CD4-positive, alpha-beta T cell treated with Interleukin-17A for 4 hours (primary cell): ENCODE measurements around the gene HHIPL1.

ENCODE experiments used
- DNase-seq: peaks from one replicate; pipeline ENCODE4 v3.0.0-alpha.2; 2020; ENCODE audit warnings: mixed read lengths

The HHIPL1 gene

GRCh38 chr14:99677231-99678140 lies 32.6 kb downstream of the HHIPL1 start:
- no peak for DNase-seq

GRCh38 chr14:99678198-99678597 lies 33.3 kb downstream of the HHIPL1 start:
- DNase-seq, result no peak

- no peak for DNase-seq
These were observed 34.2 kb downstream of the HHIPL1 start for GRCh38 chr14:99679111-99679510.

- DNase-seq, result no peak
These were observed 34.6 kb downstream of the HHIPL1 start for GRCh38 chr14:99679543-99679942.

GRCh38 chr14:99679996-99680395 lies 35.1 kb downstream of the HHIPL1 start:
- DNase-seq, result no peak

GRCh38 chr14:99681101-99681831 lies 36.3 kb downstream of the HHIPL1 start:
- no peak for DNase-seq

GRCh38 chr14:99681832-99682148 lies 36.9 kb downstream of the HHIPL1 start:
- DNase-seq, result no peak

- peak; percentile 89 for DNase-seq
These were observed 38.1 kb downstream of the HHIPL1 start for GRCh38 chr14:99682809-99683618.

GRCh38 chr14:99683619-99684409 lies 38.9 kb downstream of the HHIPL1 start, which contains the start of gene CYP46A1:
Gene CYP46A1 (plus strand): TSS chr14:99684298. CDS start chr14:99684418, 120 bp downstream.
- DNase-seq, result peak; percentile 100

- DNase-seq, result no peak
These were observed 39.5 kb downstream of the HHIPL1 start for GRCh38 chr14:99684410-99684934.

GRCh38 chr14:99685151-99685591 lies 40.2 kb downstream of the HHIPL1 start:
- no peak for DNase-seq

GRCh38 chr14:99685596-99685995 lies 40.7 kb downstream of the HHIPL1 start:
- DNase-seq, result no peak

- no peak for DNase-seq
These were observed 41.8 kb downstream of the HHIPL1 start for GRCh38 chr14:99686557-99687283.

GRCh38 chr14:99687284-99688209 lies 42.6 kb downstream of the HHIPL1 start:
- DNase-seq, result peak; percentile 63

- DNase-seq, result no peak
These were observed 43.3 kb downstream of the HHIPL1 start for GRCh38 chr14:99688210-99688581.

- no peak for DNase-seq
These were observed 43.7 kb downstream of the HHIPL1 start for GRCh38 chr14:99688629-99689028.

- DNase-seq, result no peak
These were observed 44.6 kb downstream of the HHIPL1 start for GRCh38 chr14:99689266-99690236.

- no peak for DNase-seq
These were observed 45.7 kb downstream of the HHIPL1 start for GRCh38 chr14:99690636-99691035.
